Thyroid gland (tissue), 4 donors: ENCODE results near the gene LRFN2.

Source experiments
- CTCF ChIP-seq, 6 experiments: fragments of 200-600 bp in 3 of 6; fragments of 450-650 bp in 3 of 6; sonication (generic) in 3 of 6; IDR thresholded peaks; one replicate each; pipeline ENCODE4 v1.5.1; 2016 to 2019; ENCODE audit warnings: antibody characterized with exemption in 6 of 6, mild to moderate bottlenecking in 2 of 6, inconsistent platforms in 1 of 6, moderate library complexity in 1 of 6
- POLR2A ChIP-seq, 2 donors: fragments of 450-650 bp; IDR thresholded peaks; one replicate each; pipeline ENCODE4 v1.6.1; 2017; ENCODE audit warnings: antibody characterized with exemption in 2 of 2, mild to moderate bottlenecking in 2 of 2, moderate library complexity in 1 of 2

- no peak for TF ChIP-seq POLR2A (IDR thresholded peaks at IDR 0.05)
- TF ChIP-seq CTCF (IDR thresholded peaks at IDR 0.05) = no peak
Measured at GRCh38 chr6:40444312-40444711, 142.9 kb downstream of the LRFN2 start.
